K562 (cell line): ENCODE measurements around the gene KBTBD12. TPM values are rescaled to one million over a fixed set of nuclear protein-coding genes. Genes with fewer than 3 reads are reported as not detected.

Experiments used
- ATAC-seq: fragments of 200-7000 bp; cut with Tn5 transposase; 3 replicates; pipeline ENCODE4 v1.9.1; 2020; ENCODE audit warnings: moderate library complexity
- BruUV-seq: library from RNA; stranded (reverse); fragments of 400-500 nt; replicated peaks from 2 replicates; lab custom pipeline; 2021; lab: Mats Ljungman, UMichigan
- CTCF ChIA-PET: fragments of 300-600 bp; formaldehyde crosslinking; extraction: SDS; loops from one replicate; lab custom pipeline; 2021; ENCODE audit warnings: low intra/inter-chr PET ratio; lab: Yijun Ruan, JAX
- POLR2A ChIA-PET: fragments of 300-600, 350-650 bp; sonication (Branson Sonifier 250); formaldehyde crosslinking; extraction: SDS; loops from one replicate; lab custom pipeline; 2021; ENCODE audit warnings: antibody characterized with exemption, inconsistent platforms; lab: Yijun Ruan, JAX
- DNase-seq, 4 experiments: peaks; one replicate each; pipeline versions ENCODE4 v3.0.0 to v3.0.0-alpha.2; 2011 to 2018; ENCODE audit warnings: low spot score in 3 of 4, mixed read lengths in 3 of 4; ENCODE audit errors: extremely low read depth in 1 of 4
- FAIRE-seq: peaks from 2 replicates; lab custom pipeline; 2011; peaks lifted over from hg19 to GRCh38; lab: Jason Lieb, UNC
- H2AFZ ChIP-seq: 2 replicates; pipeline ENCODE4 v1.6.0; 2011; ENCODE audit warnings: low read depth, low read length, control low read depth, inconsistent platforms
- H3K27ac ChIP-seq: fragments of 200-600 bp; 3 replicates; pipeline ENCODE4 v1.8.0; 2011; ENCODE audit warnings: low read depth, mild to moderate bottlenecking, control low read depth, inconsistent platforms, low read length, moderate library complexity, mixed read lengths; ENCODE audit errors: extremely low read depth
- H3K27me3 ChIP-seq, 2 experiments: fragments of 300-600 bp in 1 of 2; 2 replicates in 1 of 2; 3 replicates in 1 of 2; pipeline versions ENCODE4 v1.6.0 to v1.8.0; 2011; ENCODE audit warnings: inconsistent platforms in 2 of 2, low read length in 2 of 2, mild to moderate bottlenecking in 1 of 2, mixed read lengths in 1 of 2, moderate library complexity in 1 of 2; ENCODE audit not compliant: control insufficient read depth in 2 of 2, insufficient read depth in 2 of 2
- H3K36me3 ChIP-seq: fragments of 300-600 bp; 3 replicates; pipeline ENCODE4 v1.8.0; 2011; ENCODE audit warnings: mild to moderate bottlenecking, low read length, inconsistent platforms; ENCODE audit not compliant: control insufficient read depth, insufficient read depth
- H3K4me1 ChIP-seq, 2 experiments: fragments of 200-600 bp in 1 of 2; replicated peaks in 1 of 2; 2 replicates in 1 of 2; 3 replicates in 1 of 2; pipeline versions ENCODE4 v1.5.1 to v1.8.0; 2011; ENCODE audit warnings: inconsistent platforms in 2 of 2, low read length in 2 of 2, mild to moderate bottlenecking in 1 of 2, mixed read lengths in 1 of 2, moderate library complexity in 1 of 2; ENCODE audit not compliant: control insufficient read depth in 2 of 2, insufficient read depth in 2 of 2
- H3K4me2 ChIP-seq: 2 replicates; pipeline ENCODE4 v1.6.1; 2011; ENCODE audit warnings: low read length, control low read depth, inconsistent platforms, mixed read lengths; ENCODE audit not compliant: insufficient read depth
- H3K4me3 ChIP-seq: fragments of 200-600 bp; sonication (generic), shearing (Covaris generic); 2 replicates; pipeline ENCODE4 v1.5.1; 2016; ENCODE audit warnings: control low read depth, inconsistent platforms
- H3K79me2 ChIP-seq: fragments of 200-600 bp; 3 replicates; pipeline ENCODE4 v1.8.0; 2011; ENCODE audit warnings: low read length, inconsistent platforms; ENCODE audit not compliant: control insufficient read depth, insufficient read depth
- H3K9ac ChIP-seq, 2 experiments: 2 replicates each; pipeline versions ENCODE4 v1.6.0 to v1.6.1; 2011; ENCODE audit warnings: low read depth in 2 of 2, low read length in 2 of 2, control low read depth in 1 of 2, inconsistent platforms in 1 of 2, mild to moderate bottlenecking in 1 of 2, mixed read lengths in 1 of 2; ENCODE audit not compliant: insufficient read depth in 1 of 2
- H3K9me1 ChIP-seq: one replicate; pipeline ENCODE4 v1.6.0; 2011; ENCODE audit warnings: inconsistent platforms, mild to moderate bottlenecking, low read length, moderate library complexity; ENCODE audit not compliant: control insufficient read depth, insufficient read depth
- H3K9me3 ChIP-seq: replicated peaks from 2 replicates; pipeline ENCODE4 v1.5.1; 2011; ENCODE audit warnings: low read depth, low read length, inconsistent platforms; ENCODE audit not compliant: control insufficient read depth, insufficient read depth
- H4K20me1 ChIP-seq: replicated peaks from 2 replicates; pipeline ENCODE4 v1.6.1; 2011; ENCODE audit warnings: low read length, inconsistent platforms, mixed read lengths; ENCODE audit not compliant: control insufficient read depth, insufficient read depth
- BCL6 ChIP-seq: fragments of 250-450 bp; sonication (Bioruptor Pico); IDR thresholded peaks from 2 replicates; pipeline ENCODE4 v1.4.0; 2020
- HLTF ChIP-seq: fragments of 450-650 bp; IDR thresholded peaks from 2 replicates; pipeline ENCODE4 v1.6.1; 2016
- IFI16 ChIP-seq: fragments of 250-450 bp; sonication (Bioruptor Pico); IDR thresholded peaks from 2 replicates; pipeline ENCODE4 v2.1.2; 2022; ENCODE audit warnings: mild to moderate bottlenecking, inconsistent platforms
- TEAD1 ChIP-seq, 2 experiments: fragments of 450-650 bp in 1 of 2; sonication (generic) in 1 of 2; formaldehyde crosslinking; IDR thresholded peaks; 2 replicates each; pipeline versions ENCODE4 v1.4.0 to v1.8.0; 2020 to 2022; ENCODE audit warnings: mild to moderate bottlenecking in 2 of 2, missing genetic modification reagents in 1 of 2
- ZNF316 ChIP-seq: fragments of 450-650 bp; IDR thresholded peaks from 2 replicates; pipeline ENCODE4 v1.6.1; 2016
- ZNF584 ChIP-seq: fragments of 200-800 bp; sonication (Bioruptor generic); IDR thresholded peaks from 2 replicates; pipeline ENCODE4 v1.6.1; 2016; ENCODE audit warnings: low read depth, mild to moderate bottlenecking, missing genetic modification characterization, missing compliant biosample characterization
- WGBS: fragments of 100-300 bp; shearing (Covaris generic); methylation state at CpG from one replicate; pipeline ENCODE4 v1.1.6; 2016; ENCODE audit warnings: low coverage, mixed read lengths; ENCODE audit not compliant: insufficient coverage; ENCODE audit errors: missing lambda C conversion rate; 5-methylcytosine and 5-hydroxymethylcytosine counted together
- in situ Hi-C: fragments of 300-500 bp; cut with MboI; formaldehyde crosslinking; loops from 4 replicates; pipeline ENCODE4 v1.15.0; 2018; ENCODE audit warnings: inconsistent platforms, mixed read lengths
- intact Hi-C: fragments of 100-400 bp; cut with micrococcal nuclease; formaldehyde crosslinking; loops from 2 replicates; pipeline ENCODE4 v1.14.2; 2022
- polyA plus RNA-seq, 8 experiments: library from polyadenylated mRNA; depleted of rRNA in 4 of 8; stranded (reverse) in 5 of 8; unstranded in 3 of 8; fragments of >200 nt; fragmentation: Nextera tagmentation in 2 of 8; fragmentation: Illumina TruSeq in 1 of 8; extraction: Ambion mirVana in 2 of 8; extraction: Trizol in 1 of 8; gene quantifications; 2 replicates each; pipeline versions ENCODE4 v1.2.1 to v1.2.3, GENCODE V29; 2011 to 2014; ENCODE audit warnings: inconsistent platforms in 1 of 8, missing spikeins in 1 of 8
- total RNA-seq, 7 experiments: library from RNA; depleted of rRNA in 6 of 7; stranded (reverse); fragments of >200 nt in 6 of 7; fragmentation: Illumina TruSeq in 2 of 7; extraction: Trizol in 2 of 7; gene quantifications; 2 replicates each; pipeline versions ENCODE4 v1.2.1 to v1.2.3, GENCODE V29; 2011 to 2021; ENCODE audit warnings: low replicate concordance in 1 of 7
- TF ChIP-seq, protein P1 (sequence below): conservative IDR thresholded peaks from 2 replicates; pipeline ENCODE4 v1.6.1; 2011; ENCODE audit warnings: low read depth, mild to moderate bottlenecking, low read length; ENCODE audit not compliant: control insufficient read depth
- TF ChIP-seq, protein P2 (sequence below): sonication (generic); formaldehyde crosslinking; IDR thresholded peaks from 2 replicates; pipeline ENCODE4 v1.8.1; 2023; ENCODE audit warnings: mild to moderate bottlenecking, missing genetic modification reagents

Gene KBTBD12
- total and polyA plus RNA-seq, 9 of the 15 experiments (the other 6 are each of a cell fraction or from before 2014, with no cell fraction given): not detected

DNA sequence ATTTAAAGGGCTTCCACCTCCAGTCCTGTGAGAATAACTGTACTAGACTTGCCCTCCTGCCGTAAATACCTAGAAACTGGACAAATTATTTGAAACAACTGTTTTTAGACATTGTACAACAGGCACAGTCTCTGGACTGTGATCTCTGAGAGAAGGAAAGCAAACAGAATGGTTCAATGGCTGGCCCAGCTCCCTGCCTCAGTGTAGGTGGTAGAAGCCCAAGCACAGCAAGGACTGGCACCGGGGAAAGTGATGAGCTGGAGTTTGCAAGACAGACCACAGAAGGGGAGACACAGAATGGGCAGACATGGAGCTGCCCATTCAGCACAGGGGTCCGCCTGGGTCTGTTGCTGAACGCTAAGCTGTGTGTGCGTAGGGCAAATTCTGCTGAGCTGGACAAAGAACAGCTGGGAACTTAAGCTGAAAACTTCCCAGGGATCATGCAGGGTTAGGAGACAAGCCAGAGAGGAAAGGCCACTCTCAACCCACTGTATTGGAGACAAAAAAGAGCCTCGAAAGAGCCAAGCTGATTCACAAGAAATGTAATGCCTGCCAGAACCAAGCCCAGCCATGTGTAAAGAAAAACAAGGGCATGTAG, 84.6 kb downstream of the KBTBD12 start:
- Histone ChIP-seq H2AFZ (no peak overlapping the region), H3K79me2 (no peaks in the 10 kb centered on the region), H3K27ac (no peak overlapping the region), H3K27me3 (peaks cover 10 to 42% of the 10 kb centered on the region in 2 experiments; a peak in 4 of 5 replicates), H4K20me1 (no peaks in the 10 kb centered on the region), H3K9me1 (no peaks in the 10 kb centered on the region), H3K4me3 (no peak overlapping the region), H3K36me3 (no peaks in the 10 kb centered on the region), H3K9me3 (no peaks in the 10 kb centered on the region), H3K4me2 (no peak overlapping the region), H3K4me1 (no peaks in the 10 kb centered on the region), H3K9ac (no peak overlapping the region)
- ChIA-PET POLR2A (no interaction called here), CTCF (no interaction called here)
- in situ Hi-C loops (no loop called here), intact Hi-C loops (no loop called here)
- ATAC-seq (no peak), DNase-seq (no peak), FAIRE-seq (no peak)
- TF ChIP-seq ZNF584 (CRISPR knock-in tag) (no peak), BCL6 (no peak), TEAD1 (CRISPR knock-in tag; IDR thresholded peaks at IDR 0.05) (no peak), ZNF316 (peak; percentile 16; the same call in 1 of the 2 replicates), IFI16 (no peak), HLTF (no peak)
- BruUV-seq: no TSS peak
- WGBS: 9% methylated on average over 6 of the region's 6 CpGs

DNA sequence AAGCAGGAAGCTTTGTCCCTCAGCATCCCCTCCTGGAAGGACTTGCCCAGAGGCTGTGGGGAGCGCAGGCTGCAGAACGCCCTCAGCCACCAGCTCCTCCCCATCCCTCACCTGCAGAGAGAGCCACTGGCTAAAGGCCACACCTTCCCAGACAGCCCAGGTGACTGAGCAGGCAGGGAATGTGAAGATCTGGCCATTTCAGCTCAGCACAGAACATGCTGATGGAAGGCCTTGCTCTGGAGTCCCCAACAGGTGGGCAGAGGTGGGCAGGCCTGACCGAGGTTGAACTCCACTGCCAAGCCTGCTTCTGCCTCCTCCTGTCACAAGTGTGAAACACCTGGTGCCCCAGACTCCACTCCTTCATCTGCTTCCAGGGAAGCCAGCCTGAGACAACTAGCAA, 86.5 kb downstream of the KBTBD12 start:
- Histone ChIP-seq H3K27ac (no peak overlapping the region), H3K4me3 (no peak overlapping the region), H3K36me3 (no peaks in the 10 kb centered on the region), H3K9me1 (no peaks in the 10 kb centered on the region), H2AFZ (no peak overlapping the region), H3K27me3 (peaks cover 15 to 54% of the 10 kb centered on the region in 2 experiments; a peak in 4 of 5 replicates), H3K4me1 (peaks cover 0 to 2% of the 10 kb centered on the region in 2 experiments; a peak in 2 of 5 replicates), H3K9me3 (no peaks in the 10 kb centered on the region), H4K20me1 (no peaks in the 10 kb centered on the region), H3K9ac (no peak overlapping the region), H3K4me2 (no peak overlapping the region), H3K79me2 (no peaks in the 10 kb centered on the region)
- DNase-seq (no peak), ATAC-seq (no peak), FAIRE-seq (no peak)
- ChIA-PET POLR2A (interaction anchor here (1.4 kb wide), 1 partner anchor 10 kb away, joined by 3 read pairs; no protein-coding TSS in a partner anchor), CTCF (no interaction called here)
- in situ Hi-C loops (no loop called here), intact Hi-C loops (no loop called here)
- no TSS peak for BruUV-seq
- WGBS: 13% methylated on average over 3 of the region's 3 CpGs
- TF ChIP-seq, protein P1, sequence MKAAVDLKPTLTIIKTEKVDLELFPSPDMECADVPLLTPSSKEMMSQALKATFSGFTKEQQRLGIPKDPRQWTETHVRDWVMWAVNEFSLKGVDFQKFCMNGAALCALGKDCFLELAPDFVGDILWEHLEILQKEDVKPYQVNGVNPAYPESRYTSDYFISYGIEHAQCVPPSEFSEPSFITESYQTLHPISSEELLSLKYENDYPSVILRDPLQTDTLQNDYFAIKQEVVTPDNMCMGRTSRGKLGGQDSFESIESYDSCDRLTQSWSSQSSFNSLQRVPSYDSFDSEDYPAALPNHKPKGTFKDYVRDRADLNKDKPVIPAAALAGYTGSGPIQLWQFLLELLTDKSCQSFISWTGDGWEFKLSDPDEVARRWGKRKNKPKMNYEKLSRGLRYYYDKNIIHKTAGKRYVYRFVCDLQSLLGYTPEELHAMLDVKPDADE: no peak
- TF ChIP-seq, protein P2, sequence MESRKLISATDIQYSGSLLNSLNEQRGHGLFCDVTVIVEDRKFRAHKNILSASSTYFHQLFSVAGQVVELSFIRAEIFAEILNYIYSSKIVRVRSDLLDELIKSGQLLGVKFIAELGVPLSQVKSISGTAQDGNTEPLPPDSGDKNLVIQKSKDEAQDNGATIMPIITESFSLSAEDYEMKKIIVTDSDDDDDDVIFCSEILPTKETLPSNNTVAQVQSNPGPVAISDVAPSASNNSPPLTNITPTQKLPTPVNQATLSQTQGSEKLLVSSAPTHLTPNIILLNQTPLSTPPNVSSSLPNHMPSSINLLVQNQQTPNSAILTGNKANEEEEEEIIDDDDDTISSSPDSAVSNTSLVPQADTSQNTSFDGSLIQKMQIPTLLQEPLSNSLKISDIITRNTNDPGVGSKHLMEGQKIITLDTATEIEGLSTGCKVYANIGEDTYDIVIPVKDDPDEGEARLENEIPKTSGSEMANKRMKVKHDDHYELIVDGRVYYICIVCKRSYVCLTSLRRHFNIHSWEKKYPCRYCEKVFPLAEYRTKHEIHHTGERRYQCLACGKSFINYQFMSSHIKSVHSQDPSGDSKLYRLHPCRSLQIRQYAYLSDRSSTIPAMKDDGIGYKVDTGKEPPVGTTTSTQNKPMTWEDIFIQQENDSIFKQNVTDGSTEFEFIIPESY (CRISPR knock-in tag): no peak
